Adrenal gland (tissue), 12 donors: ENCODE measurements around the gene ZNHIT3. TPM values are rescaled to one million over a fixed set of nuclear protein-coding genes. Genes with fewer than 3 reads are reported as not detected.
A peak's percentile ranks its signal among the peaks of the same experiment; 100 is the strongest.

ENCODE experiments used
- DNase-seq, 7 donors: peaks; one replicate each; pipeline ENCODE4 v3.0.0-alpha.2; 2019 to 2020
- H3K27ac ChIP-seq, 5 donors: fragments of 200-600 bp; sonication (generic) in 4 of 5; 1 replicate in 3 of 5; 2 replicates in 2 of 5; pipeline versions ENCODE4 v1.5.1 to v1.8.0; 2016 to 2020; ENCODE audit warnings: mild to moderate bottlenecking in 1 of 5
- H3K27me3 ChIP-seq: fragments of 200-600 bp; 2 replicates; pipeline ENCODE4 v1.8.0; 2021
- H3K36me3 ChIP-seq, 2 donors: fragments of 200-600 bp; replicated peaks in 1 of 2; 1 replicate in 1 of 2; 2 replicates in 1 of 2; pipeline versions ENCODE4 v1.5.1 to v1.8.0; 2018 to 2022
- H3K4me1 ChIP-seq, 2 donors: fragments of 200-600 bp; replicated peaks in 1 of 2; 1 replicate in 1 of 2; 2 replicates in 1 of 2; pipeline versions ENCODE4 v1.5.1 to v1.8.0; 2018 to 2021
- H3K4me3 ChIP-seq, 4 donors: fragments of 200-600 bp; sonication (generic) in 3 of 4; one replicate each; pipeline ENCODE4 v1.5.1; 2016 to 2018
- H3K9me3 ChIP-seq, 3 donors: fragments of 200-600 bp; sonication (generic) in 1 of 3; replicated peaks in 1 of 3; 1 replicate in 2 of 3; 2 replicates in 1 of 3; pipeline versions ENCODE4 v1.5.1 to v1.8.0; 2016 to 2021
- CTCF ChIP-seq, 6 experiments: fragments of 450-650 bp in 4 of 6; fragments of 200-600 bp in 2 of 6; sonication (generic) in 1 of 6; IDR thresholded peaks; 1 replicate in 5 of 6; 2 replicates in 1 of 6; pipeline versions ENCODE4 v1.5.1 to v1.8.0; 2016 to 2021; ENCODE audit warnings: antibody characterized with exemption in 6 of 6, mild to moderate bottlenecking in 2 of 6, moderate library complexity in 1 of 6
- POLR2A ChIP-seq, 2 donors: fragments of 450-650 bp; IDR thresholded peaks; one replicate each; pipeline ENCODE4 v1.6.1; 2017; ENCODE audit warnings: antibody characterized with exemption in 2 of 2, mild to moderate bottlenecking in 2 of 2, moderate library complexity in 1 of 2
- WGBS, 4 donors: extraction: QIAGEN DNeasy Blood & Tissue Kit in 2 of 4; methylation state at CpG; one replicate each; pipeline versions ENCODE4 v1.1.5 to v1.1.7; 2013 to 2017; 5-methylcytosine and 5-hydroxymethylcytosine counted together
- intact Hi-C, 2 donors: fragments of 100-400 bp; cut with DNase I; formaldehyde crosslinking; loops; one replicate each; pipeline versions ENCODE4 v1.14.1 to v1.15.0; 2022 to 2023
- polyA plus RNA-seq, 3 donors: library from polyadenylated mRNA; stranded (reverse); fragments of 200-250 nt in 2 of 3; fragments of 350-450 nt in 1 of 3; fragmentation: Illumina TruSeq in 1 of 3; extraction: RNeasy Lipid Tissue Mini Kit (QIAGEN cat#74804) in 1 of 3; gene quantifications; one replicate each; pipeline ENCODE4 v1.2.3, GENCODE V29; 2013 to 2014
- total RNA-seq, 9 donors: library from RNA; depleted of rRNA in 4 of 9; stranded (reverse); fragments of >200 nt in 4 of 9; fragments of 120-200 nt in 1 of 9; fragmentation: NEBNext Ultra II Directional in 1 of 9; extraction: Animal tissue kit (Norgen Biotek cat#: 25700) in 1 of 9; gene quantifications; one replicate each; pipeline versions ENCODE4 v1.1.0 to v1.2.4, GENCODE V29; 2013 to 2023
- donor health status: healthy with polysubstance abuse.
- donor health status: Bipolar disorder and iron deficiency.
- donor health status: DM: yes; HTN: yes; CAD: no.
- donor health status: DM: no; HTN: no; CAD: no.
- donor health status: DM: no; HTN: no; CAD: no.
- donor health status: DM: yes; HTN: yes; CAD: no.

The ZNHIT3 gene
- total and polyA plus RNA-seq, 12 donors, result 13.6 to 65.6 (median 36.2) TPM

GRCh38 chr17:36532435-36532975 lies 46.0 kb downstream of the ZNHIT3 start:
- 80 to 100% (median 92%) methylated on average over 1 to 2 of the region's 2 CpGs for WGBS, 4 donors

DNA sequence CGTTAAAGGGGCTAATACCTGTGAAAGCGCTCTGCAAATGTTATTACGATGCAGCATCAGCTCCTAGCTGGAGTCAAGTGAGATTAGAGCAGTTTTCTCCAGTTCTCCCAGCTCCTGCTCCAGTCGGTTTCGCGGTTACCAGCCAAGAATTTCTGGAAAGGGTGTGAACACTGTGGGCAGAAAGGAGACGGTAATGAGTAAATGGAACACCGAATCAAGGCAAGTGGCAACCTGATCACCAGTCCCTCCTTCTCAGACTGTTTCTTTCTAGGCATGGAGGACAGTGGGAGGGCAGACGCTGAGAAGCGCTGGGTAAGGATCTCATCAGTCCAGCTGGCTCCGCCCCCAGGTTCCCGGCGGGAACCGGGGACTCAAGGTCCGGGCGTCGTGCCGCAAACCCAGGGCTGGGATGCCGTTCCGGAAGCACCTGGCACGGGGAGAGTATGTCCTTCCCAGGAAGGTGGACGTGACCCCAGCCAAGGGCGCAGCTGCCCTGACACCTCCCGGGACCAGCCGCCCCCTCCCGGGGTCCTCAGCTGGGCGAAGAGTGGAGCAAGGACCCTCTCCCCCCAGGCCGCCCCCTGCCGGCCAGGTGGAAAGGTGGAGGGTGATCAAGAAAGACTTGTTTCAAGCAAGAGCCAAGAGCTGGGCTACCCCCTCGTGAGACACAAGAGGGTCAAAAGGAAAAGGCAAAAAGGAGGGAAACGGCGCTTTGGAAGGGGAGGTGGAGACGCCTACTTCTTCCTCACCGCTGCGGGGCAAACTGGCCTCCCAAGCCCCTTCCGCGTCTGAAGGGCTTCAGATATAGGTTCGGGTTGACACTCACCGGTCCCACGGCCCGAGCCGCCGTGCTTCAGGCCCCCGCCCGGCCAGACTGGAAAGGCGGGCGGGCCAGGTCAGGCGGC lies 47.7 kb downstream of the ZNHIT3 start:
- no peaks in the 10 kb centered on the region for H3K9me3 ChIP-seq
- H3K4me3 ChIP-seq, result peak overlapping the region; percentile 58 to 89 (median 73)
- H3K27ac ChIP-seq, result peak overlapping the region; percentile 83 to 97 (median 94)
- intact Hi-C loops, result no loop called here
- WGBS, 4 donors, result 6 to 14% (median 9%) methylated on average over 22 to 48 of the region's 48 CpGs
- DNase-seq, result peak; percentile 70 to 87 (median 79)
- H3K4me1 ChIP-seq, result peaks cover 7 to 13% of the 10 kb centered on the region in 2 donors
- no peaks in the 10 kb centered on the region for H3K27me3 ChIP-seq
- TF ChIP-seq POLR2A (IDR thresholded peaks at IDR 0.05) (peak in 1 of 2 donors; percentile 2), CTCF (IDR thresholded peaks at IDR 0.05) (peak in 5 of 6 experiments; percentile 14 to 57 (median 40))
- H3K36me3 ChIP-seq, result peaks cover 0 to 20% of the 10 kb centered on the region in 2 donors

More at GRCh38 chr17:36532435-36532975, 46.0 kb downstream of the ZNHIT3 start:
- TF ChIP-seq POLR2A (IDR thresholded peaks at IDR 0.05), result no peak
- H3K27me3 ChIP-seq, result no peaks in the 10 kb centered on the region
- H3K4me3 ChIP-seq, result no peak overlapping the region
- DNase-seq, result peak in 1 of 7 donors; percentile 16
- peaks cover 0 to 21% of the 10 kb centered on the region in 2 donors for H3K36me3 ChIP-seq
- no peak overlapping the region for H3K27ac ChIP-seq
- no peaks in the 10 kb centered on the region for H3K9me3 ChIP-seq
- peaks cover 7 to 13% of the 10 kb centered on the region in 2 donors for H3K4me1 ChIP-seq
- intact Hi-C loops, result no loop called here

GRCh38 chr17:36534840-36535668 lies 48.6 kb downstream of the ZNHIT3 start, which contains the start of the genes MYO19 and PIGW:
TSS of gene MYO19 (minus strand) at chr17:36534868. CDS start at chr17:36532538, 2,330 bp downstream.
TSS of gene PIGW (plus strand) at chr17:36534987. CDS start at chr17:36537102, 2,115 bp downstream.
- peaks cover 7 to 13% of the 10 kb centered on the region in 2 donors for H3K4me1 ChIP-seq
- no peaks in the 10 kb centered on the region for H3K9me3 ChIP-seq
- peaks cover 0 to 20% of the 10 kb centered on the region in 2 donors for H3K36me3 ChIP-seq
- intact Hi-C loops, result no loop called here
- H3K27ac ChIP-seq, result peak within 1 kb of the TSS; percentile 83 to 97 (median 94)
- WGBS, 4 donors, result 0 to 1% (median 1%) methylated on average over 10 to 83 of the region's 83 CpGs; no CpG with 5 or more reads in 1 of the 4 donors
- DNase-seq, result peak; percentile 84 to 91 (median 86)
- peak in 2 of 6 experiments; percentile 4 to 10 for TF ChIP-seq CTCF (IDR thresholded peaks at IDR 0.05)
- peak; percentile 74 to 83 for TF ChIP-seq POLR2A (IDR thresholded peaks at IDR 0.05)
- H3K4me3 ChIP-seq, result peak within 1 kb of the TSS; percentile 58 to 89 (median 73)
- no peaks in the 10 kb centered on the region for H3K27me3 ChIP-seq

GRCh38 chr17:36535669-36536081 lies 49.2 kb downstream of the ZNHIT3 start:
- TF ChIP-seq CTCF (IDR thresholded peaks at IDR 0.05) (peak in 2 of 6 experiments; percentile 42 to 43), POLR2A (IDR thresholded peaks at IDR 0.05) (no peak)
- Histone ChIP-seq H3K4me3 (peak overlapping the region; percentile 19 to 89 (median 73)), H3K9me3 (no peaks in the 10 kb centered on the region), H3K27ac (peak overlapping the region; percentile 83 to 97 (median 94)), H3K4me1 (peaks cover 7 to 13% of the 10 kb centered on the region in 2 donors), H3K27me3 (no peaks in the 10 kb centered on the region), H3K36me3 (peaks cover 0 to 20% of the 10 kb centered on the region in 2 donors)
- WGBS, 4 donors, result 11 to 12% (median 11%) methylated on average over 15 of the region's 15 CpGs
- no peak for DNase-seq
- intact Hi-C loops, result no loop called here
